Transverse colon (tissue), 4 donors: Measurements from ENCODE around the gene SLF2. TPM values are rescaled to one million over a fixed set of nuclear protein-coding genes. Genes with fewer than 3 reads are reported as not detected.

Experiments used
- DNase-seq: peaks from one replicate; pipeline ENCODE4 v3.0.0-alpha.2; 2019
- H3K27ac ChIP-seq, 4 donors: fragments of 200-600 bp; sonication (generic); 2 replicates each; pipeline ENCODE4 v1.5.1; 2016 to 2018; ENCODE audit warnings: inconsistent platforms in 4 of 4
- H3K27me3 ChIP-seq: fragments of 200-600 bp; sonication (generic); 2 replicates; pipeline ENCODE4 v1.5.1; 2017; ENCODE audit warnings: inconsistent platforms
- H3K36me3 ChIP-seq, 4 donors: fragments of 200-600 bp; sonication (generic); 2 replicates each; pipeline ENCODE4 v1.5.1; 2017 to 2019; ENCODE audit warnings: inconsistent platforms in 4 of 4
- H3K4me1 ChIP-seq, 4 donors: fragments of 200-600 bp; sonication (generic); 2 replicates each; pipeline ENCODE4 v1.5.1; 2017 to 2020; ENCODE audit warnings: inconsistent platforms in 4 of 4
- H3K4me3 ChIP-seq, 4 donors: fragments of 200-600 bp; sonication (generic); 1 replicate in 1 of 4; 2 replicates in 3 of 4; pipeline versions ENCODE4 v1.5.1 to v1.6.1; 2017 to 2019; ENCODE audit warnings: inconsistent platforms in 4 of 4
- H3K9me3 ChIP-seq, 2 donors: fragments of 200-600 bp; sonication (generic); 2 replicates each; pipeline ENCODE4 v1.5.1; 2017 to 2019; ENCODE audit warnings: inconsistent platforms in 2 of 2
- CTCF ChIP-seq, 5 experiments: fragments of 200-600 bp in 3 of 5; fragments of 450-650 bp in 2 of 5; sonication (generic) in 3 of 5; IDR thresholded peaks; 1 replicate in 2 of 5; 2 replicates in 3 of 5; pipeline ENCODE4 v1.5.1; 2016 to 2017; ENCODE audit warnings: antibody characterized with exemption in 5 of 5, inconsistent platforms in 3 of 5, mild to moderate bottlenecking in 2 of 5, moderate library complexity in 1 of 5
- EP300 ChIP-seq: sonication (generic); formaldehyde crosslinking; IDR thresholded peaks from one replicate; pipeline ENCODE4 v1.6.1; 2017; ENCODE audit warnings: antibody characterized with exemption, low read depth
- POLR2A ChIP-seq: fragments of 450-650 bp; IDR thresholded peaks from one replicate; pipeline ENCODE4 v1.6.1; 2016; ENCODE audit warnings: antibody characterized with exemption, mild to moderate bottlenecking, moderate library complexity
- POLR2AphosphoS5 ChIP-seq, 3 donors: sonication (generic); formaldehyde crosslinking; IDR thresholded peaks; one replicate each; pipeline ENCODE4 v1.6.1; 2016; ENCODE audit warnings: antibody characterized with exemption in 3 of 3
- WGBS, 2 donors: methylation state at CpG; one replicate each; pipeline ENCODE4 v1.1.5; 2018; ENCODE audit warnings: low coverage in 1 of 2; 5-methylcytosine and 5-hydroxymethylcytosine counted together
- in situ Hi-C, 4 donors: fragments of 200-750 bp; cut with MboI; loops; one replicate each; pipeline versions ENCODE4 v1.15.0 to v1.15.1; 2017; ENCODE audit warnings: low sequenced_read_pairs in 3 of 4, low pct_ligation_motif_present in 1 of 4, low pct_unique_long_range_greater_than_20kb in 1 of 4
- intact Hi-C: fragments of 100-400 bp; cut with DNase I; formaldehyde crosslinking; loops from one replicate; pipeline ENCODE4 v1.15.1; 2023; ENCODE audit warnings: low total_unique reads
- total RNA-seq, 4 donors: library from RNA; depleted of rRNA; stranded (reverse); fragments of >200 nt; gene quantifications; one replicate each; pipeline ENCODE4 v1.1.0, GENCODE V29; 2016

Gene SLF2
- total RNA-seq, 4 donors from 2014 or later = 25.4 to 55.1 (median 33.1) TPM

- H3K4me3 ChIP-seq = peak overlapping the region; percentile 66 to 88 (median 81)
- no peaks in the 10 kb centered on the region for H3K36me3 ChIP-seq
- no peaks in the 10 kb centered on the region for H3K27me3 ChIP-seq
- no peaks in the 10 kb centered on the region for H3K9me3 ChIP-seq
- intact Hi-C loops (no loop called here), in situ Hi-C loops (no loop called here)
- H3K4me1 ChIP-seq = peaks cover 8 to 47% (median 23%) of the 10 kb centered on the region in 4 donors
- WGBS, 2 donors = 10 to 36% methylated on average over 2 to 13 of the region's 13 CpGs
- H3K27ac ChIP-seq = peak overlapping the region; percentile 81 to 91 (median 90)
- DNase-seq = peak; percentile 87
- TF ChIP-seq POLR2AphosphoS5 (IDR thresholded peaks at IDR 0.05) (peak in 1 of 3 donors; percentile 57), EP300 (no peak), CTCF (IDR thresholded peaks at IDR 0.05) (no peak)
Measured at GRCh38 chr10:100970076-100970913, 57.5 kb downstream of the SLF2 start.

- H3K4me1 ChIP-seq = peaks cover 8 to 47% (median 22%) of the 10 kb centered on the region in 4 donors
- in situ Hi-C loops (no loop called here), intact Hi-C loops (no loop called here)
- peak overlapping the region in 2 of 4 donors; percentile 75 to 87 for H3K4me3 ChIP-seq
- H3K27me3 ChIP-seq = no peaks in the 10 kb centered on the region
- peak overlapping the region; percentile 81 to 91 (median 90) for H3K27ac ChIP-seq
- WGBS, 2 donors = 36 to 80% methylated on average over 1 to 4 of the region's 4 CpGs
- TF ChIP-seq CTCF (IDR thresholded peaks at IDR 0.05) (peak in 2 of 5 experiments; percentile 13 to 18), POLR2A (peak; percentile 37), EP300 (no peak), POLR2AphosphoS5 (IDR thresholded peaks at IDR 0.05) (peak; percentile 20 to 60 (median 41))
- H3K36me3 ChIP-seq = no peaks in the 10 kb centered on the region
- DNase-seq = peak; percentile 81
- H3K9me3 ChIP-seq = no peaks in the 10 kb centered on the region
Measured at GRCh38 chr10:100970914-100971811, 58.4 kb downstream of the SLF2 start.

- 70 to 84% methylated on average over 2 to 13 of the region's 13 CpGs for WGBS, 2 donors
- Histone ChIP-seq H3K4me3 (peak overlapping the region in 2 of 4 donors; percentile 9 to 87), H3K27me3 (no peaks in the 10 kb centered on the region), H3K27ac (peak overlapping the region; percentile 81 to 91 (median 90)), H3K9me3 (no peaks in the 10 kb centered on the region), H3K36me3 (no peaks in the 10 kb centered on the region), H3K4me1 (peaks cover 8 to 41% (median 21%) of the 10 kb centered on the region in 4 donors)
- no peak for DNase-seq
- in situ Hi-C loops = no loop called here
- no peak for TF ChIP-seq POLR2A
- no peak for TF ChIP-seq POLR2AphosphoS5 (IDR thresholded peaks at IDR 0.05)
- no peak for TF ChIP-seq EP300
- no peak for TF ChIP-seq CTCF (IDR thresholded peaks at IDR 0.05)
- intact Hi-C loops = no loop called here
Measured at GRCh38 chr10:100972115-100972903, 59.5 kb downstream of the SLF2 start.
